CD4-positive, alpha-beta T cell treated with Interleukin-12 subunit alpha and Interleukin-12 subunit beta, for 1 hour (primary cell): Measurements from ENCODE around the gene LRP1-AS.

Experiments used
- DNase-seq: peaks from one replicate; pipeline ENCODE4 v3.0.0-alpha.2; 2020

LRP1-AS gene

GRCh38 chr12:57146961-57147944 is at the start of gene LRP1-AS:
LRP1-AS (minus strand) TSS chr12:57147619.
- no peak for DNase-seq

DNA sequence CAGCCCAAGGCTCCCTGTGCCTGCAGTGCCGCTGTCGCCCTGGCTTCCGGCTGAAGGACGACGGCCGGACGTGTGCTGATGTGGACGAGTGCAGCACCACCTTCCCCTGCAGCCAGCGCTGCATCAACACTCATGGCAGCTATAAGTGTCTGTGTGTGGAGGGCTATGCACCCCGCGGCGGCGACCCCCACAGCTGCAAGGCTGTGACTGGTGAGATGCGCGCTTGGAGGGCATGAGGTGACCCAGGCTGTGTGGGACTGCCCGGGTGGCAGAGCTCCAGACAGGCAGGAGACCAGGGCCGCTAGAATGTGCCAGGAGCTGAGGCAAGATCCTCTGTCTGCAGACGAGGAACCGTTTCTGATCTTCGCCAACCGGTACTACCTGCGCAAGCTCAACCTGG is 49.5 kb upstream of the LRP1-AS start:
- no peak for DNase-seq

DNA sequence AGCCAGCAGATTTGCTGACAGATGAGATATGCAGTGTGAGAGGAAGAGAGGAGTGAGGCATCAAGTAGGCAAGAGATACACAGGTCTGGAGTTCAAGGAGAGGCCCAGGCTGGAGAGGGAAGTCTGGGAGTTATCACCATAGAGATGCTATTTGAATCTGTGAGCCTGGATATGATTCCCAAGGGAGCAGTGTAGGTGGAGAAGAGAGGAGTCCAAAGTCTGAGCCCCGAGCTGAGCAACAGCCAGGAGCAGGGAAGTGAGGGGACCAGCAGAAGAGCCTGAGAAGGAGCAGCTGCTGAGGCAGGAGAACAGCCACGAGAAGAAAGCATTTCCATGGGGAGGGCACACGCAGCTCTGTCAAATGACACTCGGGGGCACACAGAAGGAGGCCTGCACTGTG is 49.0 kb upstream of the LRP1-AS start:
- no peak for DNase-seq

DNA sequence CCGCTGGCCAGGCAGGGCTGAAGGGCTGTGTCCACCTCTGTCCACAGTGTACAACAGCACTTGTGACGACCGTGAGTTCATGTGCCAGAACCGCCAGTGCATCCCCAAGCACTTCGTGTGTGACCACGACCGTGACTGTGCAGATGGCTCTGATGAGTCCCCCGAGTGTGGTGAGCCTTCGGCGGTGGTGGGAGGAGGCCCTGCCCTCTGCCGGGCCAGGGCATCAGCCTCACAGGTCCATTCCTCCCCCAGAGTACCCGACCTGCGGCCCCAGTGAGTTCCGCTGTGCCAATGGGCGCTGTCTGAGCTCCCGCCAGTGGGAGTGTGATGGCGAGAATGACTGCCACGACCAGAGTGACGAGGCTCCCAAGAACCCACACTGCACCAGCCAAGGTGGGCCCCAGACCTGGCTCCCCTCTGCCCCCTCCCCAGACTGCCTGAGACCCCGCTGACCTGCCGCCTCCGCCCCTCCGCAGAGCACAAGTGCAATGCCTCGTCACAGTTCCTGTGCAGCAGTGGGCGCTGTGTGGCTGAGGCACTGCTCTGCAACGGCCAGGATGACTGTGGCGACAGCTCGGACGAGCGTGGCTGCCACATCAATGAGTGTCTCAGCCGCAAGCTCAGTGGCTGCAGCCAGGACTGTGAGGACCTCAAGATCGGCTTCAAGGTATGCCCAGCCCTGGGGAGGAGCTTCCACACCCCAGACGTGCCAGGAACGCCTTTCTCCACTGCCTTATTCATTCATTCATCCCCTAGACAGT is 48.4 kb upstream of the LRP1-AS start:
- DNase-seq, result no peak

GRCh38 chr12:57195186-57195585 is 47.8 kb upstream of the LRP1-AS start:
- no peak for DNase-seq

GRCh38 chr12:57194253-57194652 is 46.8 kb upstream of the LRP1-AS start:
- DNase-seq, result no peak

- no peak for DNase-seq
These were observed 46.4 kb upstream of the LRP1-AS start for GRCh38 chr12:57193706-57194245.

DNA sequence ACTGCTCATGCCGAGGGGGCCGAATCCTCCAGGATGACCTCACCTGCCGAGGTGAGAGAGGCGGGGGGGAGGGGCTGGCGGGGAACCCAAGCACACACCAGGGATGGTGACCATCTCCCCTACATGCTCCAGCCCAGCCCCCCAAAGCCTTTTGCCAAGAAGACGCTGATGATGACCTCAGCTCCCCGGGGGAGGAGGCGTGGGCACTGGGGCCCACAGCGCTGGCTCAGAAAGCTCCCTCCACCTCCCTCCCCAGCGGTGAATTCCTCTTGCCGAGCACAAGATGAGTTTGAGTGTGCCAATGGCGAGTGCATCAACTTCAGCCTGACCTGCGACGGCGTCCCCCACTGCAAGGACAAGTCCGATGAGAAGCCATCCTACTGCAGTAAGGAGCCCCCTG is 45.5 kb upstream of the LRP1-AS start:
- DNase-seq, result no peak

DNA sequence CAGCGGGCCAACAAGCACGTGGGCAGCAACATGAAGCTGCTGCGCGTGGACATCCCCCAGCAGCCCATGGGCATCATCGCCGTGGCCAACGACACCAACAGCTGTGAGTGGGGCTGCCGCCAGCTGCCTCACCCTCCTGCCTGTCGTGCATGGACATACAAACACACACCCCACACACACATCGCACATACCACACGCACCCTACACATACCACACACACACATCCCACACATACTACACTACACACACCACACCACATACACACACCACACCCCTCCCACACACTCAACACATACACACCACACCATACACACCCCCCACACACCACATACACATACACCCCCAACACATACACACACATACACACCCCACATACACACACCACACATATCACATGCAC is 44.0 kb upstream of the LRP1-AS start:
- no peak for DNase-seq

GRCh38 chr12:57190821-57191220 is 43.4 kb upstream of the LRP1-AS start:
- no peak for DNase-seq

- no peak for DNase-seq
These were observed 42.6 kb upstream of the LRP1-AS start for GRCh38 chr12:57190037-57190436.

GRCh38 chr12:57188090-57188425 is 40.6 kb upstream of the LRP1-AS start:
- no peak for DNase-seq

DNA sequence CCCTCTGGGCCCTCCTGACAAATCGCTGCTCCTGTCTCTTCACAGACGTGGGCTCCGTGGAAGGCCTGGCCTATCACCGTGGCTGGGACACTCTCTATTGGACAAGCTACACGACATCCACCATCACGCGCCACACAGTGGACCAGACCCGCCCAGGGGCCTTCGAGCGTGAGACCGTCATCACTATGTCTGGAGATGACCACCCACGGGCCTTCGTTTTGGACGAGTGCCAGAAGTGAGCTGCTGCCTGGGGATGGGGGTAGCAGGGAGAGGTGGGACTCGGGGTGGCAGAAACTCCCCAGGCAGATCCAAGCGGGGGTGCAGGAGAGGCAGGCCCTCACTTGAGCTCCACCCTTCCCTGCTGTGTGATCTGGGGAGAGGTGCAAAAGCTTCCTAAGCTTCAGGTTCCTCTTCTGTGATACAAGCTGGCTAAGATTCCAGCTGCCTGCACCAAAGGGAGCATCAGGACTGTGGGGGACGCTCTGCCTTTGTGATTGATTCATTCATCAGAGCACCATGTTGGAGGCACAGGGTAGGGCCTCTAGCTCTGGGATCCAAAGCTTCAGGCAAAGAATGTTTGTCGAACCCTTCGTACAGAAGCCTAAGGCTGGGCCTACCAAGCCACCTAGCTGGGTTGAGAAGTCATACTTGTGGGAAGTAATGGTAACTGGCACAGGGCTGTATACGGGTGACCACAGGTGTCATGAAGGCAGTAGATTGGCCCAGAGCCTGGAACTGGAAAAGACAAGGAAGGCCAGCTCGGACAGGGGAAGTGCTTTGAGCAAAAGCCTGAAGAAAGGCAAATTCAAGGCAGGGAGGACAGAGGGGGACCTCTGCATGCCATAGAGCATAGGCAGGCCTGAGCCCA is 40.0 kb upstream of the LRP1-AS start:
- no peak for DNase-seq

GRCh38 chr12:57185906-57186508 is 38.6 kb upstream of the LRP1-AS start:
- DNase-seq, result no peak

DNA sequence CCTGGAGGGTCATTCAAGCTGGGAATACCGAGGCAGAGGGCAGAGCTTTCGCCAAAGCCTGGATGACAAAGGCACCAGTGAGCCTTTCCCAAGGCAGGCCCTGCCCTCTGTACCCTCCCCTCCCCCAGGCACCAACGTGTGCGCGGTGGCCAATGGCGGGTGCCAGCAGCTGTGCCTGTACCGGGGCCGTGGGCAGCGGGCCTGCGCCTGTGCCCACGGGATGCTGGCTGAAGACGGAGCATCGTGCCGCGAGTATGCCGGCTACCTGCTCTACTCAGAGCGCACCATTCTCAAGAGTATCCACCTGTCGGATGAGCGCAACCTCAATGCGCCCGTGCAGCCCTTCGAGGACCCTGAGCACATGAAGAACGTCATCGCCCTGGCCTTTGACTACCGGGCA is 38.0 kb upstream of the LRP1-AS start:
- no peak for DNase-seq

GRCh38 chr12:57183939-57184725 is 36.7 kb upstream of the LRP1-AS start:
- DNase-seq, result no peak

DNA sequence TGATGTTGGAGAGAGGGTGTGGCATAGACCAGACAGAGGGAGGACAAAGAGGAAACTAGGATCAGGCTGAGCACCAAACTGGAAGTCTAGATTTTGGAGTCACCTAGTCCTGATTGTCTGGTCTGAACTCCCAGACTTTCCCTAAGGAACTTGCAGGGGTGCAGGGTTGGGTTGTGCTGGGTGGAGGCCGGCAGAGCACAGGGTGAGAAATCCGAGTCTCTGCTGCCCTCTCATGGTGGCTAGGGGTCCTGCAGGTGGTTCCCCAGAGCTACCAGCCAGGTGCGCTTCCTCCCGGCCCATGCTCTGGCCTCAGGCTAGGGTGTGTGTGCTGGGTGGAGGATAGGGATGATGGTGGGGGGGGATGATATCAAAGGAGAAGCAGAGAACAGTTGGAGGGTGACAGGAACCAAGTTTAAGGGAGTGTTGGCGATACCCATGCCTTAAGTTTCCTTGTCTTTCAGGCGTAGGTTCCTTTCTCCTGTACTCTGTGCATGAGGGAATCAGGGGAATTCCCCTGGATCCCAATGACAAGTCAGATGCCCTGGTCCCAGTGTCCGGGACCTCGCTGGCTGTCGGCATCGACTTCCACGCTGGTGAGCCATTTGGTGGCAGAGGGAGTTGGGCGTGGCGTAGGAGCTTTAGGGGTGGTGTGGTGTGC is 35.6 kb upstream of the LRP1-AS start:
- peak; percentile 81 for DNase-seq

DNA sequence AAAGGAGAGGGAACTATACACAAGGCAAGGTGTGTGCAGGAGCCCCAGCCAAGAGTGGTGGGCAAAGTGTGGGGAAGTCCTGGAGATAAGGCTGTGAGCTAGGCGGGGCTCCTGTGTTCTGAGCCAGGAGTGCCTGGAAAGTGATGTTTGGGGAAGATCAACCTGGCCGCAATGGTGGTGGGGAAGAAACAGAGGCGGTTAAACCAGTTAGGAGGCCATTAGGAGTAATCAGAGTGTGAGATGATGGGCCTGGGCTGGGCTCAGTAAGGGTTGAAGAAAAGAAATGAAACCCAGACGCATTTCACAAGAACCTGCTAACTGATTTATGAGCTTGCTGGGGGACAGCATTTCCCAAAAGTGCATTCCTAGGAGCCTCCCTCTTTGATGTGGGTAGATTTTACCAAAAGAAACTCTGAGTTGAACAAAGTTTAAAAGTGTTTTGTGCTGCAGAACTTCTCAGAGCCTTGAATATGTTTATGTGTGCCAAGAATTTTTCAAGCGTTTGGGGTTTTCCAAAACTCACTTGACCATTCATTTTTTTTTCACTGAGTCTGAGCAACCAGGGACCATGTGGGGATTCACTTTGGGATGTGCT is 34.2 kb upstream of the LRP1-AS start:
- DNase-seq, result no peak

DNA sequence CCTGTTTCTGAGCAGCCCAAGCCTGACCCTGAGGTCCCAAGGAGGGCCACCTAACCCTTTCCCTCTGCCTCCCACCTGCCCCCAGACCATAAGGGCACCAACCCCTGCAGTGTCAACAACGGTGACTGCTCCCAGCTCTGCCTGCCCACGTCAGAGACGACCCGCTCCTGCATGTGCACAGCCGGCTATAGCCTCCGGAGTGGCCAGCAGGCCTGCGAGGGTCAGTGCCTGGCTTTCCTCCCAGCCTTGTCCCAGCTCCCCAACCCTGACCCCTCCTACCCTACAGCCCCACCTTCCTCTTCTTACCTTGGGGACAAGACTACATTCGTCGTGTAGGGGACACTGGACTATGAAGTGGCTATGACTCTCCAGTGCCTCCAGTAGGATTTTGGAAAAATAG is 33.7 kb upstream of the LRP1-AS start:
- DNase-seq, result no peak

DNA sequence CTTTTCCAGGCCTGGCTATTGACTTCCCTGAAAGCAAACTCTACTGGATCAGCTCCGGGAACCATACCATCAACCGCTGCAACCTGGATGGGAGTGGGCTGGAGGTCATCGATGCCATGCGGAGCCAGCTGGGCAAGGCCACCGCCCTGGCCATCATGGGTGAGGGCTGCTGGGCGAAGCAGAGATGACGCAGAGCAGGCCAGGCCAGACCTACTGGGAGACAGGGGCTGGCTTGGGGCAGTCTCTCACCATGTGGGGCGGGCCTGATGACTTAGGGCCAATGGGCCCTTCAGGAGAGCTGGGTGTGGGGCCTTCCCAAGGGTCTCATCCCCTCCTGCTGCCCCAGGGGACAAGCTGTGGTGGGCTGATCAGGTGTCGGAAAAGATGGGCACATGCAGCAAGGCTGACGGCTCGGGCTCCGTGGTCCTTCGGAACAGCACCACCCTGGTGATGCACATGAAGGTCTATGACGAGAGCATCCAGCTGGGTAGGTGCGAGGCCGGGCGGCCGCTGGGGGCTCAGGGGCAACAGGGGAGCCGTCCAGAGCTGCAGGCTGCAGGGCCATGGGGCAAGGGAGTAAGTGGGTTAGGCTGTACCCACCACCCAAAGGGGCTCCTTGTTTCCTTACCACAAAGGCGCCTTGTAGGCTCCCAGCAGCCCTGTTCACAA is 33.0 kb upstream of the LRP1-AS start:
- no peak for DNase-seq
